HepG2 (cell line): Measurements from ENCODE around the gene RAB29. TPM values are rescaled to one million over a fixed set of nuclear protein-coding genes. Genes with fewer than 3 reads are reported as not detected.

Source experiments
- AGO2 ChIP-seq: fragments of 200-400 bp; formaldehyde crosslinking; optimal IDR thresholded peaks from 2 replicates; pipeline ENCODE3; 2017; ENCODE audit warnings: mild to moderate bottlenecking, low read depth, low read length, moderate library complexity
- GMEB1 ChIP-seq: sonication (generic); formaldehyde crosslinking; IDR thresholded peaks from 2 replicates; pipeline ENCODE4 v1.5.1; 2020; ENCODE audit warnings: missing genetic modification reagents, mild to moderate bottlenecking, borderline replicate concordance
- KLF13 ChIP-seq: sonication (generic); formaldehyde crosslinking; IDR thresholded peaks from 2 replicates; pipeline ENCODE4 v1.4.0; 2020; ENCODE audit warnings: mild to moderate bottlenecking, missing genetic modification reagents
- KLF16 ChIP-seq, 2 experiments: sonication (generic) in 1 of 2; formaldehyde crosslinking in 1 of 2; IDR thresholded peaks; 2 replicates each; pipeline versions ENCODE4 v1.6.1 to v1.8.0; 2016 to 2023; ENCODE audit warnings: missing genetic modification reagents in 2 of 2, missing compliant biosample characterization in 1 of 2
- MIER3 ChIP-seq: IDR thresholded peaks from 2 replicates; pipeline ENCODE4 v1.6.1; 2016; ENCODE audit warnings: missing compliant biosample characterization, borderline replicate concordance
- PRDM15 ChIP-seq: sonication (generic); formaldehyde crosslinking; IDR thresholded peaks from 2 replicates; pipeline ENCODE4 v1.4.0; 2020; ENCODE audit warnings: missing genetic modification reagents
- SETDB1 ChIP-seq: sonication (generic); formaldehyde crosslinking; IDR thresholded peaks from 2 replicates; pipeline ENCODE4 v1.5.1; 2020; ENCODE audit warnings: missing genetic modification reagents, mild to moderate bottlenecking, borderline replicate concordance
- SIX4 ChIP-seq: sonication (generic); formaldehyde crosslinking; IDR thresholded peaks from 2 replicates; pipeline ENCODE4 v1.4.0; 2020; ENCODE audit warnings: missing genetic modification reagents
- SKI ChIP-seq: fragments of 450-650 bp; IDR thresholded peaks from one replicate; pipeline ENCODE4 v1.6.1; 2018; ENCODE audit warnings: mild to moderate bottlenecking; ENCODE audit not compliant: partially characterized antibody
- U2AF1 ChIP-seq: fragments of 200-400 bp; formaldehyde crosslinking; optimal IDR thresholded peaks from 2 replicates; pipeline ENCODE3; 2017; ENCODE audit warnings: mild to moderate bottlenecking, low read depth, low read length
- ZHX2 ChIP-seq, 2 experiments: sonication (generic) in 1 of 2; formaldehyde crosslinking in 1 of 2; IDR thresholded peaks; 2 replicates each; pipeline versions ENCODE4 v1.6.1 to v1.9.0; 2014 to 2022; ENCODE audit warnings: antibody characterized with exemption in 1 of 2, borderline replicate concordance in 1 of 2, inconsistent platforms in 1 of 2, low read depth in 1 of 2, missing genetic modification reagents in 1 of 2
- ZNF20 ChIP-seq: sonication (generic); formaldehyde crosslinking; IDR thresholded peaks from 2 replicates; pipeline ENCODE4 v1.4.0; 2020; ENCODE audit warnings: mild to moderate bottlenecking, moderate library complexity, missing genetic modification reagents
- ZNF263 ChIP-seq: sonication (generic); formaldehyde crosslinking; IDR thresholded peaks from 2 replicates; pipeline ENCODE4 v1.4.0; 2020; ENCODE audit warnings: missing genetic modification reagents
- ZNF670 ChIP-seq: sonication (generic); formaldehyde crosslinking; IDR thresholded peaks from 2 replicates; pipeline ENCODE4 v1.8.0; 2022; ENCODE audit warnings: mild to moderate bottlenecking, missing genetic modification reagents, borderline replicate concordance
- ZNF7 ChIP-seq: IDR thresholded peaks from 2 replicates; pipeline ENCODE4 v1.6.1; 2016; ENCODE audit warnings: missing biosample characterization, missing genetic modification reagents
- ZNF703 ChIP-seq: sonication (generic); formaldehyde crosslinking; IDR thresholded peaks from 2 replicates; pipeline ENCODE4 v1.5.1; 2020; ENCODE audit warnings: missing genetic modification reagents, mild to moderate bottlenecking, moderate library complexity, borderline replicate concordance
- ZNF816 ChIP-seq: sonication (generic); formaldehyde crosslinking; IDR thresholded peaks from 2 replicates; pipeline ENCODE4 v1.8.0; 2022; ENCODE audit warnings: missing genetic modification reagents, mild to moderate bottlenecking, borderline replicate concordance
- polyA plus RNA-seq, 8 experiments: library from polyadenylated mRNA; depleted of rRNA in 3 of 8; stranded (reverse) in 7 of 8; unstranded in 1 of 8; fragments of >200 nt; fragmentation: Illumina TruSeq in 4 of 8; extraction: Trizol in 4 of 8; gene quantifications; 2 replicates each; pipeline versions ENCODE4 v1.2.1 to v1.2.3, GENCODE V29; 2011 to 2016; ENCODE audit warnings: low read depth in 4 of 8, missing spikeins in 1 of 8, mixed read lengths in 1 of 8; ENCODE audit not compliant: insufficient read depth in 1 of 8
- total RNA-seq, 5 experiments: library from RNA; depleted of rRNA; stranded (reverse); fragments of >200 nt; fragmentation: Illumina TruSeq; extraction: Trizol; gene quantifications; 2 replicates each; pipeline ENCODE4 v1.2.3, GENCODE V29; 2016; ENCODE audit warnings: low read depth in 1 of 5

Gene RAB29
- total and polyA plus RNA-seq, 2 of the 13 experiments (the other 11 are each of a cell fraction or from before 2014, with no cell fraction given) = 8.7 to 10.1 TPM

GRCh38 chr1:205750138-205751035 is 24.9 kb downstream of the RAB29 start, which contains the start of gene NUCKS1 (continued):
- TF ChIP-seq PRDM15 (CRISPR knock-in tag) (no peak), MIER3 (peak; percentile 70; the same call in 1 of the 2 replicates), SETDB1 (CRISPR knock-in tag) (no peak), ZNF670 (CRISPR knock-in tag) (no peak), GMEB1 (CRISPR knock-in tag) (peak; percentile 67), KLF16 (CRISPR knock-in tag; IDR thresholded peaks at IDR 0.05) (peak in 1 of 2 experiments; percentile 62; a peak in 1 of 4 replicates), ZNF703 (no peak), ZNF7 (CRISPR knock-in tag) (no peak), ZNF263 (no peak), ZNF20 (CRISPR knock-in tag) (no peak), SIX4 (0 out of 2 replicates have a peak, but pooled peaks have one; percentile 13), ZHX2 (IDR thresholded peaks at IDR 0.05; ENCODE audit: low read depth) (peak; percentile 97), ZHX2 (CRISPR knock-in tag; IDR thresholded peaks at IDR 0.05; ENCODE audit: borderline replicate concordance) (no peak), U2AF1 (no peak), ZNF816 (CRISPR knock-in tag) (no peak), AGO2 (no peak), SKI (no peak), KLF13 (no peak)
